ENCODE measurements around the gene FAH.

DNA sequence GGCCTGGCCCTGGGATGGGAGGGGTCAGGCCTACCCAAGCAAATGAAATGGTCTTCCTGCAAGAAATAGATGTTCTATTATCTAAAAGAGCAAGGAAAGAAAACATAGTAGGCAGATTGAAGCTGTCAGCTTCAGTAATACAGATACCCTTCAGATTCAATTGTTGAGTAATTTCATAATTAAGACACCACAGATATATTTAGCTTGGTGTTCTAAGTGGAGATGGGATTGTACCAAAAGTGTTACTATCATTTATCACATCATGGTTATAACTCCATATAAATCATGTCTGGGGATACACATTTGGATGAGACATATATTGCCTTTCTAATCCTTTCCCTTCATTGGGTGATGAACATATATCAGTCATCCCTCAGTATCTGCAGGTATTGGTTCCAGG, 41.9 kb upstream of the FAH start:
- TF ChIP-seq EZH2 (IDR thresholded peaks at IDR 0.05; ENCODE audit: insufficient read depth, poor library complexity, severe bottlenecking) (no peak), EZH2phosphoT487 (IDR thresholded peaks at IDR 0.05; ENCODE audit: insufficient read depth, low read depth) (no peak)
